Smooth muscle cell (in vitro differentiated cells): ENCODE measurements around the gene PTPRN2. TPM values are rescaled to one million over a fixed set of nuclear protein-coding genes. Genes with fewer than 3 reads are reported as not detected.
A peak's percentile ranks its signal among the peaks of the same experiment; 100 is the strongest.

Experiments
- DNase-seq: peaks from one replicate; lab custom pipeline; 2025; ENCODE audit not compliant: unreplicated experiment; lab: John Stamatoyannopoulos, UW
- H2AFZ ChIP-seq: fragments of 200-600 bp; sonication (generic); 2 replicates; pipeline ENCODE4 v1.6.0; 2016; ENCODE audit warnings: antibody characterized with exemption, low read depth, mild to moderate bottlenecking
- H3F3A ChIP-seq: fragments of 200-600 bp; sonication (generic); 2 replicates; pipeline ENCODE4 v1.6.0; 2017; ENCODE audit warnings: antibody characterized with exemption, low read depth
- H3K27ac ChIP-seq: fragments of 200-600 bp; sonication (generic); 2 replicates; pipeline ENCODE4 v1.5.1; 2016; ENCODE audit warnings: low read depth, mild to moderate bottlenecking
- H3K27me3 ChIP-seq: fragments of 200-600 bp; sonication (generic); 2 replicates; pipeline ENCODE4 v1.6.1; 2016; ENCODE audit warnings: low read depth, mild to moderate bottlenecking
- H3K36me3 ChIP-seq: fragments of 200-600 bp; sonication (generic); 2 replicates; pipeline ENCODE4 v1.5.1; 2016; ENCODE audit warnings: low read depth
- H3K4me1 ChIP-seq: fragments of 200-600 bp; sonication (generic); 2 replicates; pipeline ENCODE4 v1.5.1; 2016; ENCODE audit warnings: low read depth
- H3K4me2 ChIP-seq: fragments of 200-600 bp; sonication (generic); 2 replicates; pipeline ENCODE4 v1.6.0; 2016; ENCODE audit warnings: mild to moderate bottlenecking
- H3K4me3 ChIP-seq: fragments of 200-600 bp; sonication (generic); 2 replicates; pipeline ENCODE4 v1.5.1; 2016; ENCODE audit warnings: mild to moderate bottlenecking
- H3K79me2 ChIP-seq: fragments of 200-600 bp; sonication (generic); 2 replicates; pipeline ENCODE4 v1.6.0; 2016; ENCODE audit warnings: low read depth, mild to moderate bottlenecking
- H3K9ac ChIP-seq: fragments of 200-600 bp; sonication (generic); 2 replicates; pipeline ENCODE4 v1.6.0; 2016; ENCODE audit warnings: low read depth
- H3K9me3 ChIP-seq: fragments of 200-600 bp; sonication (generic); replicated peaks from 2 replicates; pipeline ENCODE4 v1.5.1; 2016; ENCODE audit warnings: low read depth
- H4K20me1 ChIP-seq: fragments of 200-600 bp; sonication (generic); 2 replicates; pipeline ENCODE4 v1.6.0; 2016; ENCODE audit warnings: low read depth
- CTCF ChIP-seq: fragments of 200-600 bp; sonication (generic); IDR thresholded peaks from 2 replicates; pipeline ENCODE4 v1.5.1; 2017; ENCODE audit warnings: borderline replicate concordance, mild to moderate bottlenecking, antibody characterized with exemption; ENCODE audit not compliant: insufficient read depth, poor library complexity, severe bottlenecking
- WGBS: methylation state at CpG from one replicate; pipeline ENCODE4 v1.1.7; 2016; ENCODE audit warnings: low lambda C conversion rate; 5-methylcytosine and 5-hydroxymethylcytosine counted together
- polyA plus RNA-seq: library from polyadenylated mRNA; unstranded; fragments of >200 nt; fragmentation: Nextera tagmentation; extraction: Ambion mirVana; gene quantifications from 2 replicates; pipeline ENCODE4 v1.2.1, GENCODE V29; 2016
- total RNA-seq: library from RNA; depleted of rRNA; stranded (reverse); fragments of >200 nt; gene quantifications from 2 replicates; pipeline ENCODE4 v1.2.3, GENCODE V29; 2014

Gene PTPRN2
- total and polyA plus RNA-seq, 2 experiments from 2014 or later: 0.09 to 0.87 TPM

GRCh38 chr7:157615852-157616251, 971.8 kb downstream of the PTPRN2 start:
- Histone ChIP-seq H4K20me1 (no peaks in the 10 kb centered on the region), H3F3A (no peaks in the 10 kb centered on the region), H3K4me2 (no peak overlapping the region), H3K79me2 (no peaks in the 10 kb centered on the region), H3K27me3 (no peaks in the 10 kb centered on the region), H3K9me3 (no peaks in the 10 kb centered on the region), H2AFZ (no peak overlapping the region), H3K4me1 (no peaks in the 10 kb centered on the region), H3K36me3 (no peaks in the 10 kb centered on the region), H3K9ac (no peak overlapping the region), H3K4me3 (no peak overlapping the region), H3K27ac (no peak overlapping the region)
- WGBS: 95% methylated on average over 17 of the region's 17 CpGs
- no peak for TF ChIP-seq CTCF
- no peak for DNase-seq

- Histone ChIP-seq H3K36me3 (no peaks in the 10 kb centered on the region), H3K4me1 (no peaks in the 10 kb centered on the region), H3K27ac (peak overlapping the region; percentile 23), H3K79me2 (no peaks in the 10 kb centered on the region), H3K4me3 (no peak overlapping the region), H3F3A (no peaks in the 10 kb centered on the region), H3K4me2 (no peak overlapping the region), H2AFZ (no peak overlapping the region), H3K9me3 (no peaks in the 10 kb centered on the region), H4K20me1 (no peaks in the 10 kb centered on the region), H3K9ac (no peak overlapping the region), H3K27me3 (no peaks in the 10 kb centered on the region)
- no peak for TF ChIP-seq CTCF
- DNase-seq: no peak
- 75% methylated on average over 36 of the region's 36 CpGs for WGBS
Measured at GRCh38 chr7:157615101-157615817, 972.4 kb downstream of the PTPRN2 start.

- no peaks in the 10 kb centered on the region for H3K4me1 ChIP-seq
- no peak overlapping the region for H3K27ac ChIP-seq
- DNase-seq: no peak
- TF ChIP-seq CTCF: no peak
- H4K20me1 ChIP-seq: no peaks in the 10 kb centered on the region
- no peaks in the 10 kb centered on the region for H3K79me2 ChIP-seq
- H3F3A ChIP-seq: no peaks in the 10 kb centered on the region
- no peaks in the 10 kb centered on the region for H3K9me3 ChIP-seq
- no peak overlapping the region for H3K9ac ChIP-seq
- 90% methylated on average over 12 of the region's 12 CpGs for WGBS
- no peaks in the 10 kb centered on the region for H3K27me3 ChIP-seq
- H2AFZ ChIP-seq: no peak overlapping the region
- H3K36me3 ChIP-seq: no peaks in the 10 kb centered on the region
- no peak overlapping the region for H3K4me3 ChIP-seq
- no peak overlapping the region for H3K4me2 ChIP-seq
Measured at GRCh38 chr7:157614457-157615020, 973.1 kb downstream of the PTPRN2 start.
